Mesothelial cell of epicardium (in vitro differentiated cells): ENCODE data around the gene SLC2A11. TPM values are rescaled to one million over a fixed set of nuclear protein-coding genes. Genes with fewer than 3 reads are reported as not detected.

Experiments used
- DNase-seq, 2 experiments: peaks; one replicate each; pipeline ENCODE4 v3.0.0; 2021; ENCODE audit warnings: low spot score in 2 of 2; ENCODE audit not compliant: unreplicated experiment in 2 of 2
- H3K27ac Mint-ChIP-seq: 2 replicates; pipeline ENCODE4 v1.8.0; 2021; ENCODE audit warnings: mixed read lengths
- H3K27me3 Mint-ChIP-seq: 2 replicates; pipeline ENCODE4 v1.8.0; 2021; ENCODE audit warnings: low read depth, mixed read lengths
- H3K36me3 Mint-ChIP-seq: 2 replicates; pipeline ENCODE4 v1.8.0; 2021; ENCODE audit warnings: mixed read lengths
- H3K4me1 Mint-ChIP-seq: 2 replicates; pipeline ENCODE4 v1.8.0; 2021; ENCODE audit warnings: mixed read lengths
- H3K4me3 Mint-ChIP-seq: 2 replicates; pipeline ENCODE4 v1.8.0; 2021; ENCODE audit warnings: mild to moderate bottlenecking, moderate library complexity, mixed read lengths
- H3K9me3 Mint-ChIP-seq: 2 replicates; pipeline ENCODE4 v1.8.0; 2021; ENCODE audit warnings: mixed read lengths
- total RNA-seq: library from RNA; stranded (reverse); gene quantifications from 3 replicates; pipeline ENCODE4 v1.2.1, GENCODE V29; 2021
- TF ChIP-seq, protein P1 (sequence below): fragments of 200-600 bp; sonication (generic); IDR thresholded peaks from one replicate; pipeline ENCODE4 v1.5.0; 2021; ENCODE audit warnings: antibody characterized with exemption; ENCODE audit not compliant: unreplicated experiment

The SLC2A11 gene
- total RNA-seq, 1 donor from 2014 or later: 112 TPM

DNA sequence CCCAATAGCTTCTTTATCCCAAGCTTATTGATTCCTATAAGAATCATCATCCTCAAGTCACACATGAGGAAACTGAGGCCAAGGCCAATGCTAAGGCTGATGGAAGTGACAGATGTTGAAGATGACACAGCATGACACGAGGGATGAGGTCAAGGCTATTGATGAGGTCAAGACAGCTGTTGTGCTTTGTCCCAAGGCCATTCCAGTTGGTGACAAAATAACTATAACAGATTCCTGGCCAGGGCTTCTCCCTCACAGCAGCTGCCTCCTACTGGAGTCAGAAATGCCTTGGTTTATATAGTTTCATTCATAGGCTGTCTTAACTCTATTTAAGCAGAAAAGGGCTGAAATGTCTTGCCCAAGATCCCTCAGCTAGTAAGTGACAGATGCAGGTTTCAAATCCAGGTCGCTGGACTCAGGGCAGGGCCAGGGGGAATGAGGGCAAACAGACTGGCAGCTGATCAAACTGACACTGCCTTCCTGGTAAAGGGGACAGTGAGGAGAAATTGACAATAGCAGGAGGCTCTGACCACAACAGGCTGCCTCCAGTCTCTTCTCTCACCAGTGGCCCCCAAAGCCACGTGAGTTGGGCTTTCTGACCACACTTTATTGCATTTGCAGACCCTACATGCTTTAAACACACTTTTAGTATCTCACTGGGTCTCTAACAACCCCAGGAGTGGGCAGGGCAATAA, 53.0 kb downstream of the SLC2A11 start:
- TF ChIP-seq, protein P1, sequence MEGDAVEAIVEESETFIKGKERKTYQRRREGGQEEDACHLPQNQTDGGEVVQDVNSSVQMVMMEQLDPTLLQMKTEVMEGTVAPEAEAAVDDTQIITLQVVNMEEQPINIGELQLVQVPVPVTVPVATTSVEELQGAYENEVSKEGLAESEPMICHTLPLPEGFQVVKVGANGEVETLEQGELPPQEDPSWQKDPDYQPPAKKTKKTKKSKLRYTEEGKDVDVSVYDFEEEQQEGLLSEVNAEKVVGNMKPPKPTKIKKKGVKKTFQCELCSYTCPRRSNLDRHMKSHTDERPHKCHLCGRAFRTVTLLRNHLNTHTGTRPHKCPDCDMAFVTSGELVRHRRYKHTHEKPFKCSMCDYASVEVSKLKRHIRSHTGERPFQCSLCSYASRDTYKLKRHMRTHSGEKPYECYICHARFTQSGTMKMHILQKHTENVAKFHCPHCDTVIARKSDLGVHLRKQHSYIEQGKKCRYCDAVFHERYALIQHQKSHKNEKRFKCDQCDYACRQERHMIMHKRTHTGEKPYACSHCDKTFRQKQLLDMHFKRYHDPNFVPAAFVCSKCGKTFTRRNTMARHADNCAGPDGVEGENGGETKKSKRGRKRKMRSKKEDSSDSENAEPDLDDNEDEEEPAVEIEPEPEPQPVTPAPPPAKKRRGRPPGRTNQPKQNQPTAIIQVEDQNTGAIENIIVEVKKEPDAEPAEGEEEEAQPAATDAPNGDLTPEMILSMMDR: no peak
- H3K27ac Mint-ChIP-seq: no peak overlapping the region
- no peaks in the 10 kb centered on the region for H3K27me3 Mint-ChIP-seq
- peaks cover 4% of the 10 kb centered on the region for H3K36me3 Mint-ChIP-seq
- DNase-seq: peak in 1 of 2 experiments; percentile 14
- H3K4me1 Mint-ChIP-seq: peaks cover 37% of the 10 kb centered on the region
- H3K4me3 Mint-ChIP-seq: no peak overlapping the region
- H3K9me3 Mint-ChIP-seq: no peaks in the 10 kb centered on the region

DNA sequence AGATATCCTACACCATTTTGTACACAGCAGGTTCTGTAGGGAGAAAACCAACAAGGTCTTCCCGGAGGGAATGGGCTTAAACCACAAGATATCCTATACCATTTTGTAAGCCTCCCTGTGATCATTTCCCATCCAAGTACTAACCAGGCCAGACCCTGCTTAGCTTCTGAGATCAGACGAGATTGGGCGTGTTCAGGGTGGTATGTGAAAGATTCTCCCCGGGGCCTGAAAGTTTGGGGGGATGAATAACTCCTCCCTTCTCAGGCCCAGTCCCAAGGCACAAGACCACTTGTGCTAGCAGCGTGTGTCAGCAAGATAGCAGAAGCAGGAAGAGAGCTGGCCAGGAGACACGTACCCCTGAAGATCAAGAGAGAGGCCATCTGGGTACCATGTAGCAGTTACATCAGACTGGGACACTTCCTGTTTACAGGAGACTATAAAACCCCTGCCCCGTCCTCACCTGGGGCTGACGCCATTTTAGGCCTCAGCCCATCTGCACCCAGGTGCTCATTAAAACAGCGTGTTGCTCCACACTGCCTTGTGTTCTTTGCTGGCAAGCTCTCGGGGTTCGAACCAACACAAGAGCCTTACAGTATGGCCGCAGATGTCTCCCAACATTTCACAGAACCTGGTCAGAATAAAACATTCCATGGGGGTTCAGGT, 53.8 kb downstream of the SLC2A11 start:
- no peak for DNase-seq
- peak overlapping the region; percentile 65 for H3K27ac Mint-ChIP-seq
- H3K9me3 Mint-ChIP-seq: no peaks in the 10 kb centered on the region
- H3K27me3 Mint-ChIP-seq: no peaks in the 10 kb centered on the region
- TF ChIP-seq, protein P1: no peak
- H3K36me3 Mint-ChIP-seq: peaks cover 2% of the 10 kb centered on the region
- H3K4me3 Mint-ChIP-seq: no peak overlapping the region
- peaks cover 37% of the 10 kb centered on the region for H3K4me1 Mint-ChIP-seq

DNA sequence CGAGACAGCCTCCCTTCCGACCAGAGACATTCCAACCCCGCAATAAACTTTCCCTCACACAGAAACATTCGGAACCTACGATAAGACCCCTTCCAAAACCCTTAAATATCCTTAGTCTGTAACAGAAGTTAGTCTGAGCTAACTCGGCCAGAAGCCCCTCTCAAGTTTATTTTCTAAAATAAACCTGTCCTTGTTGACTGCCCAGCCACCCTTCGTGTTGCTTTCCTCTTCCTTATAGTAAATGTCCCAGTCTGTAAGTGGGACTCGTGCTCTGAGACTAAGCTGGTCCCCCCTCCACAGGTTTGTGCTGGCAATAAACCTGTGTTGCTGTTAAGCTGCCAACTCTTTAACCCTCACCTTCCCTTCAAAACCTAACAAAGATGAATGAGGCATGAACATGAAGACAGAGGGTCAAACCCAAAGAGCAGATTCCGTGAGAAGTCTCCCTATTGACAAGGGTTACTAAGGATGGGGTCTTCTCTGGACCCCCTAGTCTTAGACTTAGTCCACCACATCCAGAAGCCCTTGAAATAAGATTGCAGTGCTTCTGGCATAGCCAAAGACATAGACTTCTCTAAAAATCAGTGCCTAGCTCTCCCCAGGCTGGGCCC, 54.7 kb downstream of the SLC2A11 start:
- no peak for DNase-seq
- Mint-ChIP-seq H3K4me1 (peaks cover 33% of the 10 kb centered on the region), H3K36me3 (peaks cover 2% of the 10 kb centered on the region), H3K27ac (peak overlapping the region; percentile 3), H3K4me3 (no peak overlapping the region), H3K27me3 (no peaks in the 10 kb centered on the region), H3K9me3 (no peaks in the 10 kb centered on the region)
- TF ChIP-seq, protein P1: no peak

DNA sequence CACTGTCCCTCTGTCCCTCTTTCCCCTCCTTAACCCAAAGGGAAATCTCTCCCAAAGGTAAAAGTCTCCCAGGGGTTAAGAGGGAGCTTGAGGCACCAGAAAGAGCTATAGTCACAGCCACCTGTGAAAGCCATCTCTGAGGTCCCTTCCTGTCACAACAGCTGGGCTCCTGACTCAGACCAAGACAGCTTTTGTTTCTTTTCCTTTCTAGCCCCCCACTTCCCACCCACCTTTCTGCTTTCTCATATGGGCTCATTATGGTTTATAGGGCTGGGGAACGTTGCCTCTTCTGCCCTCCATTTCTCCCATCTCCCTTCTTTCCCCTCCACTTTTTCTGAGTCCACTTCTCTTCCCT, 55.6 kb downstream of the SLC2A11 start:
- TF ChIP-seq, protein P1: no peak
- Mint-ChIP-seq H3K4me1 (peaks cover 32% of the 10 kb centered on the region), H3K4me3 (peak overlapping the region; percentile 91)

DNA sequence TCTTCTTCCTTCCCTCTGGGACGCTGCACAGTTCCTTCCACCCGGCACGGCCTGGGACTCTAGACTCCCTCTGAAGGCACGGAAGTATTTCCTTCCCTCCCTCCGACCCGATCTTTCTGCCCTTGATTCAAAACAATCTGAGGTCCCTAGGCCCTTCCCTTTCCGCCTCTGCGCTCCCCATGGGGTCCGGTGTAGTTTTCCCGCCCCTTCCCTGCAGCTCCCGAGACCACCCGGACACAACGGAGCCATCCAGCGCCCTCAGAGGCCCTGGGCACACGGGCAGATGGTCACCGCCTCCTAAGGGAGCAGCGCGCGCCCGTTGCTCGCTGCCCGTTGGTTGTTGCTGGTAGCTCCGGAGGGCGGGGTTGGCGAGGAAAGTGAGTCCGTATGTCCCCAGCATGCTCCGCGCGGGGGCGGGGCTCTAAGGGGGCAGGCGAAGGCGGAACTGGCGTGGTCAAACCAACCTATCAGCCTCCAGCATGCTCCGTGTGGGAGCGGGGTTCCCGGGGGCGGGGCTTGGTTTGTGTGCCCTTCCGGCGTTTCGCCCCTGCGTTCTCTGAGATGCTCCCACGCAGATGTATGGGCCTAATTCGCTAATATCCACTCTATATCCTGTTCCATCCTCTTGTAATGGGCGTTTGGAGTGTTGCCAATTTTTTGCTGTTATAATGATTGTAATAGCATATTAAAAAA, 56.1 kb downstream of the SLC2A11 start:
- H3K27ac Mint-ChIP-seq: peak overlapping the region; percentile 99
- peaks cover 27% of the 10 kb centered on the region for H3K4me1 Mint-ChIP-seq
- H3K9me3 Mint-ChIP-seq: no peaks in the 10 kb centered on the region
- H3K4me3 Mint-ChIP-seq: peak overlapping the region; percentile 91
- H3K27me3 Mint-ChIP-seq: no peaks in the 10 kb centered on the region
- H3K36me3 Mint-ChIP-seq: peaks cover 2% of the 10 kb centered on the region
- TF ChIP-seq, protein P1: no peak
- peak; percentile 98 for DNase-seq

More for the DNA sequence above, 55.6 kb downstream of the SLC2A11 start:
- Mint-ChIP-seq H3K36me3 (peaks cover 2% of the 10 kb centered on the region), H3K9me3 (no peaks in the 10 kb centered on the region), H3K27ac (peak overlapping the region; percentile 99), H3K27me3 (no peaks in the 10 kb centered on the region)
- DNase-seq: no peak
